HG03108 (cell line): ENCODE data around the gene CSH2.
A peak's percentile ranks its signal among the peaks of the same experiment; 100 is the strongest.

Experiments
- ATAC-seq: cut with Tn5 transposase; IDR thresholded peaks from one replicate; pipeline ENCODE4 v1.9.1; 2021; ENCODE audit warnings: moderate library complexity; ENCODE audit not compliant: unreplicated experiment

CSH2 gene

GRCh38 chr17:63835167-63835720 is 38.2 kb downstream of the CSH2 start:
- ATAC-seq, result no peak

GRCh38 chr17:63834431-63835166 is 38.9 kb downstream of the CSH2 start:
- peak; percentile 43 for ATAC-seq

- ATAC-seq, result no peak
Measured at GRCh38 chr17:63833741-63834373, 39.6 kb downstream of the CSH2 start.

GRCh38 chr17:63833026-63833740 is 40.3 kb downstream of the CSH2 start:
- no peak for ATAC-seq

- ATAC-seq, result no peak
Measured at GRCh38 chr17:63832455-63832854, 41.0 kb downstream of the CSH2 start.

GRCh38 chr17:63832014-63832413 is 41.5 kb downstream of the CSH2 start:
- no peak for ATAC-seq

GRCh38 chr17:63831505-63831904 is 42.0 kb downstream of the CSH2 start:
- ATAC-seq, result no peak

- ATAC-seq, result no peak
Measured at GRCh38 chr17:63830904-63831491, 42.5 kb downstream of the CSH2 start.

- no peak for ATAC-seq
Measured at GRCh38 chr17:63830278-63830677, 43.2 kb downstream of the CSH2 start.

- ATAC-seq, result no peak
Measured at GRCh38 chr17:63828936-63829335, 44.5 kb downstream of the CSH2 start.

GRCh38 chr17:63827801-63828221 is 45.7 kb downstream of the CSH2 start:
- ATAC-seq, result no peak

- ATAC-seq, result peak; percentile 78
Measured at GRCh38 chr17:63827002-63827800, 46.3 kb downstream of the CSH2 start, which contains the start of the genes FTSJ3 and PSMC5. Gene FTSJ3 (minus strand): TSS chr17:63827663. CDS start chr17:63826902, 761 bp downstream. Gene PSMC5 (plus strand): TSS chr17:63827431. CDS start chr17:63827491, 60 bp downstream.

GRCh38 chr17:63826468-63827001 is 46.9 kb downstream of the CSH2 start:
- no peak for ATAC-seq

GRCh38 chr17:63824362-63824761 is 49.1 kb downstream of the CSH2 start:
- no peak for ATAC-seq

- ATAC-seq, result no peak
Measured at GRCh38 chr17:63823659-63824331, 49.7 kb downstream of the CSH2 start.

- ATAC-seq, result no peak
Measured at GRCh38 chr17:63822537-63822936, 50.9 kb downstream of the CSH2 start.
